ENCODE results near the gene AKAP9.

- TF ChIP-seq POLR2A (IDR thresholded peaks at IDR 0.05; ENCODE audit: low read depth, low read length) (no peak), POLR2AphosphoS5 (IDR thresholded peaks at IDR 0.05; ENCODE audit: low read depth, low read length) (no peak)
Observed at GRCh38 chr7:91974066-91974465, 33.4 kb downstream of the AKAP9 start.

Data from GM12892 (cell line).